T-cell (primary cell): ENCODE measurements around the gene LILRA6. TPM values are rescaled to one million over a fixed set of nuclear protein-coding genes. Genes with fewer than 3 reads are reported as not detected.

Experiments
- total RNA-seq, 35 experiments: library from RNA in 6 of 35; stranded (reverse) in 6 of 35; fragments of 120-200 nt in 1 of 35; gene quantifications; one replicate each; pipeline versions ENCODE4 v1.2.1 to v1.2.4 and lab custom pipeline; 2013 to 2026

The LILRA6 gene
- total RNA-seq, 5 donors from 2014 or later (not counting 1 experiment from before 2014, with no cell fraction given), result 0.13 to 0.58 (median 0.43) TPM; not detected in 2

Other genes with a start within 250 kb of the LILRA6 start
- not detected for gene VSTM1, start 178.9 kb downstream of the LILRA6 start, total RNA-seq
- gene TARM1, start 161.4 kb downstream of the LILRA6 start, total RNA-seq, result not detected
- gene OSCAR, start 142.0 kb downstream of the LILRA6 start, total RNA-seq, result under 1 TPM; 0.32 to 0.76 (median 0.58) TPM
- 100 to 1,000 TPM in 3 of 5 donors, 10 to 100 TPM in 2; 77.4 to 137 (median 123) TPM for gene NDUFA3, start 139.9 kb downstream of the LILRA6 start, total RNA-seq
- gene TFPT, start 127.1 kb downstream of the LILRA6 start, total RNA-seq, result 10 to 100 TPM; 12.0 to 27.0 (median 20.7) TPM
- 10 to 100 TPM; 56.3 to 75.3 (median 69.8) TPM for gene PRPF31, start 127.0 kb downstream of the LILRA6 start, total RNA-seq
- 10 to 100 TPM; 45.9 to 83.1 (median 77.0) TPM for gene CNOT3, start 105.0 kb downstream of the LILRA6 start, total RNA-seq
- gene LENG1, start 83.1 kb downstream of the LILRA6 start, total RNA-seq, result 10 to 100 TPM in 4 of 5 donors, 1 to 10 TPM in 1; 8.4 to 21.5 (median 19.2) TPM
- gene TMC4, start 69.6 kb downstream of the LILRA6 start, total RNA-seq, result 1 to 10 TPM in 4 of 5 donors, under 1 TPM in 1; 0.78 to 2.6 (median 1.4) TPM
- 10 to 100 TPM; 24.0 to 44.8 (median 38.9) TPM for gene MBOAT7, start 53.2 kb downstream of the LILRA6 start, total RNA-seq
- gene TSEN34, start 51.5 kb downstream of the LILRA6 start, total RNA-seq, result 10 to 100 TPM in 4 of 5 donors, 1 to 10 TPM in 1; 9.5 to 28.5 (median 23.5) TPM
- 1,000 to 10,000 TPM; 1,706 to 1,922 (median 1,806) TPM for gene RPS9, start 41.9 kb downstream of the LILRA6 start, total RNA-seq
- gene LILRB3, start 19.8 kb downstream of the LILRA6 start, total RNA-seq, result 1 to 10 TPM in 3 of 5 donors, under 1 TPM in 2; 0.72 to 2.8 (median 1.1) TPM
- gene LILRB5, start 14.5 kb upstream of the LILRA6 start, total RNA-seq, result under 1 TPM in 1 of 5 donors, not detected in 4; 0.13 TPM
- under 1 TPM in 2 of 5 donors, not detected in 3; 0.46 to 0.53 TPM for gene LILRB2, start 38.3 kb upstream of the LILRA6 start, total RNA-seq
- gene LILRA5, start 70.4 kb upstream of the LILRA6 start, total RNA-seq, result not detected
- under 1 TPM in 1 of 5 donors, not detected in 4; 0.58 TPM for gene LILRA4, start 96.4 kb upstream of the LILRA6 start, total RNA-seq
- 10 to 100 TPM; 40.2 to 66.0 (median 59.7) TPM for gene LAIR1, start 122.1 kb upstream of the LILRA6 start, total RNA-seq
- under 1 TPM in 2 of 5 donors, not detected in 3; 0.26 to 0.41 TPM for gene TTYH1, start 172.7 kb upstream of the LILRA6 start, total RNA-seq
- 100 to 1,000 TPM; 506 to 622 (median 618) TPM for gene LENG8, start 206.4 kb upstream of the LILRA6 start, total RNA-seq
- gene LENG9, start 221.0 kb upstream of the LILRA6 start, total RNA-seq, result 1 to 10 TPM; 2.2 to 7.9 (median 7.5) TPM
- gene CDC42EP5, start 230.5 kb upstream of the LILRA6 start, total RNA-seq, result under 1 TPM in 1 of 5 donors, not detected in 4; 0.43 TPM